ENCODE data around the gene IQCB1. TPM values are rescaled to one million over a fixed set of nuclear protein-coding genes. Genes with fewer than 3 reads are reported as not detected.
"Not testable (repeated sequence)": the region's sequence is repeated elsewhere in the genome, so short reads cannot be mapped to it uniquely, and the experiment has no call there.

Gene IQCB1
- total RNA-seq, 1 experiment from 2014 or later, result 51.7 TPM

- Histone ChIP-seq H3K4me3 (peak overlapping the region; percentile 76), H3K4me1 (no peaks in the 10 kb centered on the region; the same call in 1 of the 2 replicates), H3K36me3 (peaks cover 15% of the 10 kb centered on the region), H3K27ac (peak overlapping the region; percentile 76), H3K27me3 (no peaks in the 10 kb centered on the region), H3K9me3 (replicated peaks) (no peaks in the 10 kb centered on the region)
- DNase-seq, result no peak
Observed at GRCh38 chr3:121835465-121835801, 573 bp upstream of the IQCB1 start.

GRCh38 chr3:121834157-121834670 is 646 bp downstream of the IQCB1 start:
- Histone ChIP-seq H3K4me1 (no peaks in the 10 kb centered on the region; the same call in 1 of the 2 replicates), H3K27me3 (no peaks in the 10 kb centered on the region), H3K27ac (peak overlapping the region; percentile 76), H3K4me3 (peak overlapping the region; percentile 76), H3K9me3 (replicated peaks) (no peaks in the 10 kb centered on the region), H3K36me3 (peaks cover 15% of the 10 kb centered on the region)
- peak; percentile 2 to 17 for DNase-seq

GRCh38 chr3:121822973-121823372 is 11.9 kb downstream of the IQCB1 start:
- no peak overlapping the region for H3K4me3 ChIP-seq
- H3K4me1 ChIP-seq, result no peaks in the 10 kb centered on the region
- peaks cover 89% of the 10 kb centered on the region for H3K36me3 ChIP-seq
- no peak for DNase-seq
- no peaks in the 10 kb centered on the region for H3K27me3 ChIP-seq
- H3K9me3 ChIP-seq (replicated peaks), result no peaks in the 10 kb centered on the region; the same call in 1 of the 2 replicates
- no peak overlapping the region for H3K27ac ChIP-seq

- Histone ChIP-seq H3K36me3 (peaks cover 83% of the 10 kb centered on the region), H3K4me3 (no peak overlapping the region), H3K9me3 (replicated peaks) (no peaks in the 10 kb centered on the region; the same call in 1 of the 2 replicates), H3K4me1 (no peaks in the 10 kb centered on the region), H3K27me3 (no peaks in the 10 kb centered on the region), H3K27ac (no peak overlapping the region)
- DNase-seq, result no peak
Observed at GRCh38 chr3:121821421-121822199, 13.2 kb downstream of the IQCB1 start.

GRCh38 chr3:121819236-121819635 is 15.6 kb downstream of the IQCB1 start:
- H3K36me3 ChIP-seq, result peaks cover 72% of the 10 kb centered on the region
- H3K27me3 ChIP-seq, result no peaks in the 10 kb centered on the region
- no peak overlapping the region for H3K27ac ChIP-seq
- H3K9me3 ChIP-seq (replicated peaks), result peaks cover 3% of the 10 kb centered on the region; the same call in 1 of the 2 replicates
- H3K4me1 ChIP-seq, result no peaks in the 10 kb centered on the region
- no peak for DNase-seq
- H3K4me3 ChIP-seq, result no peak overlapping the region

GRCh38 chr3:121818578-121818977 is 16.3 kb downstream of the IQCB1 start:
- H3K36me3 ChIP-seq, result peaks cover 65% of the 10 kb centered on the region
- DNase-seq, result no peak
- no peaks in the 10 kb centered on the region for H3K27me3 ChIP-seq
- H3K4me1 ChIP-seq, result no peaks in the 10 kb centered on the region
- H3K4me3 ChIP-seq, result no peak overlapping the region
- peaks cover 3% of the 10 kb centered on the region; the same call in 1 of the 2 replicates for H3K9me3 ChIP-seq (replicated peaks)
- no peak overlapping the region for H3K27ac ChIP-seq

- H3K36me3 ChIP-seq, result peaks cover 57% of the 10 kb centered on the region
- H3K27me3 ChIP-seq, result no peaks in the 10 kb centered on the region
- no peak overlapping the region for H3K27ac ChIP-seq
- no peak for DNase-seq
- H3K9me3 ChIP-seq (replicated peaks), result peaks cover 3% of the 10 kb centered on the region; the same call in 1 of the 2 replicates
- no peak overlapping the region for H3K4me3 ChIP-seq
- H3K4me1 ChIP-seq, result no peaks in the 10 kb centered on the region
Observed at GRCh38 chr3:121817753-121818152, 17.1 kb downstream of the IQCB1 start.

GRCh38 chr3:121809249-121809648 is 25.6 kb downstream of the IQCB1 start:
- no peak for DNase-seq
- Histone ChIP-seq H3K36me3 (peaks cover 59% of the 10 kb centered on the region), H3K9me3 (replicated peaks) (no peaks in the 10 kb centered on the region), H3K4me1 (no peaks in the 10 kb centered on the region), H3K4me3 (no peak overlapping the region), H3K27me3 (no peaks in the 10 kb centered on the region), H3K27ac (no peak overlapping the region)

GRCh38 chr3:121803771-121804320 is 31.0 kb downstream of the IQCB1 start:
- Histone ChIP-seq H3K36me3 (peaks cover 69% of the 10 kb centered on the region), H3K27me3 (no peaks in the 10 kb centered on the region), H3K4me3 (no peak overlapping the region), H3K9me3 (replicated peaks) (no peaks in the 10 kb centered on the region), H3K27ac (no peak overlapping the region), H3K4me1 (no peaks in the 10 kb centered on the region)
- DNase-seq, result no peak

GRCh38 chr3:121800906-121801305 is 34.0 kb downstream of the IQCB1 start:
- Histone ChIP-seq H3K27me3 (no peaks in the 10 kb centered on the region), H3K4me1 (no peaks in the 10 kb centered on the region), H3K4me3 (no peak overlapping the region), H3K27ac (no peak overlapping the region), H3K36me3 (peaks cover 69% of the 10 kb centered on the region), H3K9me3 (replicated peaks) (no peaks in the 10 kb centered on the region)
- no peak for DNase-seq

- H3K27ac ChIP-seq, result no peak overlapping the region
- no peak overlapping the region for H3K4me3 ChIP-seq
- no peaks in the 10 kb centered on the region for H3K4me1 ChIP-seq
- H3K9me3 ChIP-seq (replicated peaks), result no peaks in the 10 kb centered on the region
- peaks cover 67% of the 10 kb centered on the region for H3K36me3 ChIP-seq
- no peaks in the 10 kb centered on the region for H3K27me3 ChIP-seq
- no peak for DNase-seq
Observed at GRCh38 chr3:121796970-121797369, 37.9 kb downstream of the IQCB1 start.

- H3K4me3 ChIP-seq, result no peak overlapping the region
- DNase-seq, result no peak
- no peaks in the 10 kb centered on the region for H3K4me1 ChIP-seq
- H3K36me3 ChIP-seq, result peaks cover 62% of the 10 kb centered on the region
- no peak overlapping the region for H3K27ac ChIP-seq
- H3K9me3 ChIP-seq (replicated peaks), result no peaks in the 10 kb centered on the region
- no peaks in the 10 kb centered on the region for H3K27me3 ChIP-seq
Observed at GRCh38 chr3:121794264-121794983, 40.4 kb downstream of the IQCB1 start.

GRCh38 chr3:121793078-121793477 is 41.8 kb downstream of the IQCB1 start:
- no peaks in the 10 kb centered on the region for H3K27me3 ChIP-seq
- no peak overlapping the region for H3K4me3 ChIP-seq
- peaks cover 61% of the 10 kb centered on the region for H3K36me3 ChIP-seq
- DNase-seq, result no peak
- H3K9me3 ChIP-seq (replicated peaks), result no peaks in the 10 kb centered on the region
- H3K27ac ChIP-seq, result no peak overlapping the region
- H3K4me1 ChIP-seq, result no peaks in the 10 kb centered on the region

GRCh38 chr3:121786485-121786884 is 48.4 kb downstream of the IQCB1 start:
- peaks cover 59% of the 10 kb centered on the region for H3K36me3 ChIP-seq
- no peak for DNase-seq

GRCh38 chr3:121782784-121783183 is 52.1 kb downstream of the IQCB1 start:
- H3K9me3 ChIP-seq (replicated peaks); H3K27me3 ChIP-seq; H3K27ac ChIP-seq; H3K4me3 ChIP-seq; DNase-seq; H3K4me1 ChIP-seq: not testable (repeated sequence)
- H3K36me3 ChIP-seq, result peaks cover 66% of the 10 kb centered on the region

More at GRCh38 chr3:121786485-121786884, 48.4 kb downstream of the IQCB1 start:
- Histone ChIP-seq H3K4me3 (no peak overlapping the region), H3K4me1 (no peaks in the 10 kb centered on the region), H3K27ac (no peak overlapping the region), H3K9me3 (replicated peaks) (no peaks in the 10 kb centered on the region), H3K27me3 (no peaks in the 10 kb centered on the region)
